ENCODE data around the gene CARD11. TPM values are rescaled to one million over a fixed set of nuclear protein-coding genes. Genes with fewer than 3 reads are reported as not detected.

Gene CARD11
- total and polyA plus RNA-seq, 5 donors from 2014 or later = 7.1 to 118 (median 10.8) TPM

- H3K9me3 Mint-ChIP-seq = no peaks in the 10 kb centered on the region
- no peak overlapping the region for H3K27ac Mint-ChIP-seq
- Histone ChIP-seq H3K27ac (ENCODE audit: insufficient read depth, low read length, poor library complexity, severe bottlenecking) (no peak overlapping the region), H3K36me3 (ENCODE audit: control insufficient read depth, insufficient read depth, low read length) (peaks cover 74% of the 10 kb centered on the region), H3K9me3 (ENCODE audit: control insufficient read depth in 2 of 2, low read length in 2 of 2) (no peaks in the 10 kb centered on the region), H3K4me1 (ENCODE audit: control insufficient read depth, insufficient read depth, low read length, poor library complexity, severe bottlenecking) (no peaks in the 10 kb centered on the region), H3K27me3 (ENCODE audit: control insufficient read depth, insufficient read depth, low read length) (no peaks in the 10 kb centered on the region), H3K4me3 (ENCODE audit: low read depth, low read length) (no peak overlapping the region)
- no peak for DNase-seq
- H3K4me3 Mint-ChIP-seq = no peak overlapping the region
- no peaks in the 10 kb centered on the region for H3K27me3 Mint-ChIP-seq
- peaks cover 35% of the 10 kb centered on the region for H3K36me3 Mint-ChIP-seq
- ATAC-seq (ENCODE audit: low read depth in 2 of 2) = no peak
- H3K4me1 Mint-ChIP-seq = peaks cover 0 to 2% (median 0%) of the 10 kb centered on the region in 4 donors
These were observed 111.0 kb downstream of the CARD11 start for GRCh38 chr7:2932402-2933251.

- no peak overlapping the region for H3K27ac ChIP-seq (ENCODE audit: insufficient read depth, low read length, poor library complexity, severe bottlenecking)
- no peak for ATAC-seq (ENCODE audit: low read depth in 2 of 2)
- no peaks in the 10 kb centered on the region for H3K4me1 ChIP-seq (ENCODE audit: control insufficient read depth, insufficient read depth, low read length, poor library complexity, severe bottlenecking)
- DNase-seq = no peak
- peak overlapping the region in 1 of 3 donors; percentile 72 for H3K27ac Mint-ChIP-seq
- H3K27me3 Mint-ChIP-seq = no peaks in the 10 kb centered on the region
- H3K9me3 Mint-ChIP-seq = peaks cover 0 to 1% (median 0%) of the 10 kb centered on the region in 7 donors
- no peaks in the 10 kb centered on the region for H3K9me3 ChIP-seq (ENCODE audit: control insufficient read depth in 2 of 2, low read length in 2 of 2)
- H3K36me3 Mint-ChIP-seq = peaks cover 27% of the 10 kb centered on the region
- H3K4me3 Mint-ChIP-seq = peak overlapping the region in 1 of 4 donors; percentile 74
- no peak overlapping the region for H3K4me3 ChIP-seq (ENCODE audit: low read depth, low read length)
- peaks cover 0 to 2% (median 0%) of the 10 kb centered on the region in 4 donors for H3K4me1 Mint-ChIP-seq
- H3K27me3 ChIP-seq (ENCODE audit: control insufficient read depth, insufficient read depth, low read length) = no peaks in the 10 kb centered on the region
- H3K36me3 ChIP-seq (ENCODE audit: control insufficient read depth, insufficient read depth, low read length) = peaks cover 67% of the 10 kb centered on the region
These were observed 112.6 kb downstream of the CARD11 start for GRCh38 chr7:2931034-2931415.

GRCh38 chr7:2930310-2931033 is 113.2 kb downstream of the CARD11 start:
- Histone ChIP-seq H3K4me1 (ENCODE audit: control insufficient read depth, insufficient read depth, low read length, poor library complexity, severe bottlenecking) (no peaks in the 10 kb centered on the region), H3K4me3 (ENCODE audit: low read depth, low read length) (no peak overlapping the region), H3K9me3 (ENCODE audit: control insufficient read depth in 2 of 2, low read length in 2 of 2) (no peaks in the 10 kb centered on the region), H3K27ac (ENCODE audit: insufficient read depth, low read length, poor library complexity, severe bottlenecking) (no peak overlapping the region), H3K27me3 (ENCODE audit: control insufficient read depth, insufficient read depth, low read length) (no peaks in the 10 kb centered on the region), H3K36me3 (ENCODE audit: control insufficient read depth, insufficient read depth, low read length) (peaks cover 66% of the 10 kb centered on the region)
- no peak overlapping the region for H3K27ac Mint-ChIP-seq
- no peak for ATAC-seq (ENCODE audit: low read depth in 2 of 2)
- H3K9me3 Mint-ChIP-seq = peaks cover 0 to 2% (median 0%) of the 10 kb centered on the region in 7 donors
- no peak for DNase-seq
- H3K27me3 Mint-ChIP-seq = no peaks in the 10 kb centered on the region
- no peak overlapping the region for H3K4me3 Mint-ChIP-seq
- peaks cover 28% of the 10 kb centered on the region for H3K36me3 Mint-ChIP-seq
- H3K4me1 Mint-ChIP-seq = peaks cover 0 to 2% (median 0%) of the 10 kb centered on the region in 4 donors

- no peak for DNase-seq
- no peak overlapping the region for H3K4me3 ChIP-seq (ENCODE audit: low read depth, low read length)
- H3K36me3 Mint-ChIP-seq = peaks cover 24% of the 10 kb centered on the region
- ATAC-seq (ENCODE audit: low read depth in 2 of 2) = no peak
- H3K4me1 ChIP-seq (ENCODE audit: control insufficient read depth, insufficient read depth, low read length, poor library complexity, severe bottlenecking) = no peaks in the 10 kb centered on the region
- H3K27me3 ChIP-seq (ENCODE audit: control insufficient read depth, insufficient read depth, low read length) = no peaks in the 10 kb centered on the region
- peaks cover 0 to 2% (median 0%) of the 10 kb centered on the region in 4 donors for H3K4me1 Mint-ChIP-seq
- no peak overlapping the region for H3K27ac ChIP-seq (ENCODE audit: insufficient read depth, low read length, poor library complexity, severe bottlenecking)
- H3K27me3 Mint-ChIP-seq = no peaks in the 10 kb centered on the region
- H3K4me3 Mint-ChIP-seq = no peak overlapping the region
- H3K27ac Mint-ChIP-seq = peak overlapping the region in 2 of 3 donors; percentile 46 to 84
- H3K9me3 ChIP-seq (ENCODE audit: control insufficient read depth in 2 of 2, low read length in 2 of 2) = no peaks in the 10 kb centered on the region
- H3K36me3 ChIP-seq (ENCODE audit: control insufficient read depth, insufficient read depth, low read length) = peaks cover 62% of the 10 kb centered on the region
- H3K9me3 Mint-ChIP-seq = peaks cover 0 to 2% (median 0%) of the 10 kb centered on the region in 7 donors
These were observed 114.1 kb downstream of the CARD11 start for GRCh38 chr7:2929321-2930201.

- Histone ChIP-seq H3K36me3 (ENCODE audit: control insufficient read depth, insufficient read depth, low read length) (peaks cover 60% of the 10 kb centered on the region), H3K27me3 (ENCODE audit: control insufficient read depth, insufficient read depth, low read length) (no peaks in the 10 kb centered on the region), H3K9me3 (ENCODE audit: control insufficient read depth in 2 of 2, low read length in 2 of 2) (no peaks in the 10 kb centered on the region), H3K4me1 (ENCODE audit: control insufficient read depth, insufficient read depth, low read length, poor library complexity, severe bottlenecking) (no peaks in the 10 kb centered on the region), H3K4me3 (ENCODE audit: low read depth, low read length) (no peak overlapping the region), H3K27ac (ENCODE audit: insufficient read depth, low read length, poor library complexity, severe bottlenecking) (no peak overlapping the region)
- DNase-seq (no peak), ATAC-seq (ENCODE audit: low read depth in 2 of 2) (no peak)
- Mint-ChIP-seq H3K36me3 (peaks cover 23% of the 10 kb centered on the region), H3K4me1 (peaks cover 0 to 2% (median 0%) of the 10 kb centered on the region in 4 donors), H3K9me3 (peaks cover 0 to 2% (median 0%) of the 10 kb centered on the region in 7 donors), H3K4me3 (no peak overlapping the region), H3K27me3 (no peaks in the 10 kb centered on the region), H3K27ac (no peak overlapping the region)
These were observed 114.9 kb downstream of the CARD11 start for GRCh38 chr7:2928613-2929311.

- peaks cover 0 to 2% (median 0%) of the 10 kb centered on the region in 4 donors for H3K4me1 Mint-ChIP-seq
- Histone ChIP-seq H3K4me3 (ENCODE audit: low read depth, low read length) (no peak overlapping the region), H3K27ac (ENCODE audit: insufficient read depth, low read length, poor library complexity, severe bottlenecking) (no peak overlapping the region), H3K27me3 (ENCODE audit: control insufficient read depth, insufficient read depth, low read length) (no peaks in the 10 kb centered on the region), H3K36me3 (ENCODE audit: control insufficient read depth, insufficient read depth, low read length) (peaks cover 63% of the 10 kb centered on the region), H3K4me1 (ENCODE audit: control insufficient read depth, insufficient read depth, low read length, poor library complexity, severe bottlenecking) (no peaks in the 10 kb centered on the region), H3K9me3 (ENCODE audit: control insufficient read depth in 2 of 2, low read length in 2 of 2) (no peaks in the 10 kb centered on the region)
- H3K36me3 Mint-ChIP-seq = peaks cover 22% of the 10 kb centered on the region
- no peaks in the 10 kb centered on the region for H3K27me3 Mint-ChIP-seq
- no peak overlapping the region for H3K27ac Mint-ChIP-seq
- no peak for ATAC-seq (ENCODE audit: low read depth in 2 of 2)
- peaks cover 0 to 2% (median 0%) of the 10 kb centered on the region in 7 donors for H3K9me3 Mint-ChIP-seq
- DNase-seq = no peak
- H3K4me3 Mint-ChIP-seq = no peak overlapping the region
These were observed 115.4 kb downstream of the CARD11 start for GRCh38 chr7:2928256-2928612.

GRCh38 chr7:2927592-2927991 is 116.1 kb downstream of the CARD11 start:
- ATAC-seq (ENCODE audit: low read depth in 2 of 2) (no peak), DNase-seq (no peak)
- Histone ChIP-seq H3K4me3 (ENCODE audit: low read depth, low read length) (no peak overlapping the region), H3K36me3 (ENCODE audit: control insufficient read depth, insufficient read depth, low read length) (peaks cover 64% of the 10 kb centered on the region), H3K4me1 (ENCODE audit: control insufficient read depth, insufficient read depth, low read length, poor library complexity, severe bottlenecking) (no peaks in the 10 kb centered on the region), H3K27ac (ENCODE audit: insufficient read depth, low read length, poor library complexity, severe bottlenecking) (no peak overlapping the region), H3K27me3 (ENCODE audit: control insufficient read depth, insufficient read depth, low read length) (no peaks in the 10 kb centered on the region), H3K9me3 (ENCODE audit: control insufficient read depth in 2 of 2, low read length in 2 of 2) (no peaks in the 10 kb centered on the region)
- peaks cover 0 to 2% (median 0%) of the 10 kb centered on the region in 4 donors for H3K4me1 Mint-ChIP-seq
- peaks cover 0 to 2% (median 0%) of the 10 kb centered on the region in 7 donors for H3K9me3 Mint-ChIP-seq
- no peak overlapping the region for H3K4me3 Mint-ChIP-seq
- H3K36me3 Mint-ChIP-seq = peaks cover 20% of the 10 kb centered on the region
- no peak overlapping the region for H3K27ac Mint-ChIP-seq
- H3K27me3 Mint-ChIP-seq = no peaks in the 10 kb centered on the region
